HCT116 (cell line): ENCODE data around the gene GPN2. TPM values are rescaled to one million over a fixed set of nuclear protein-coding genes. Genes with fewer than 3 reads are reported as not detected.

ENCODE experiments used
- ATAC-seq: fragments of 200-7000 bp; cut with Tn5 transposase; 2 replicates; pipeline ENCODE4 v1.9.1; 2020; ENCODE audit warnings: mild to moderate bottlenecking, moderate library complexity
- BruUV-seq: library from RNA; stranded (reverse); fragments of 400-500 nt; replicated peaks from 2 replicates; lab custom pipeline; 2021; lab: Mats Ljungman, UMichigan
- CTCF ChIA-PET: fragments of 300-600 bp; sonication (Branson Sonifier 250); formaldehyde crosslinking; loops from one replicate; lab custom pipeline; 2021; ENCODE audit warnings: antibody characterized with exemption; lab: Charles Lee
- POLR2A ChIA-PET: fragments of 300-600, 350-600 bp; sonication (Branson Sonifier 250); formaldehyde crosslinking; loops from one replicate; lab custom pipeline; 2021; ENCODE audit warnings: antibody characterized with exemption; lab: Charles Lee
- RAD21 ChIA-PET, 2 experiments: fragments of 300-600 bp; sonication (Branson Sonifier 250); formaldehyde crosslinking; loops; one replicate each; lab custom pipeline; 2023; ENCODE audit warnings: low total read pairs in 2 of 2; ENCODE audit not compliant: uncharacterized antibody in 2 of 2, unreplicated experiment in 2 of 2, low non-redundant PET in 1 of 2; lab: Charles Lee
- DNase-seq: peaks from one replicate; pipeline ENCODE4 v3.0.0-alpha.2; 2010; ENCODE audit warnings: low read depth, low spot score
- H2AFZ ChIP-seq: fragments of 200-600 bp; shearing (Covaris generic), sonication (generic); 2 replicates; pipeline ENCODE4 v1.6.1; 2017; ENCODE audit warnings: low read depth, mixed run types, mixed read lengths, antibody characterized with exemption, low read length; ENCODE audit not compliant: poor library complexity, severe bottlenecking
- H3K27ac ChIP-seq: 2 replicates; pipeline ENCODE4 v1.5.1; 2012; ENCODE audit warnings: low read depth, low read length
- H3K27me3 ChIP-seq: fragments of 200-600 bp; sonication (generic); 2 replicates; pipeline ENCODE4 v1.6.1; 2016; ENCODE audit warnings: mixed run types, low read length, mixed read lengths; ENCODE audit not compliant: insufficient read depth
- H3K36me3 ChIP-seq, 2 experiments: fragments of 200-500 bp in 1 of 2; fragments of 200-600 bp in 1 of 2; sonication (Bioruptor generic) in 1 of 2; sonication (generic) in 1 of 2; 2 replicates each; pipeline versions ENCODE4 v1.5.1 to v1.6.1; 2014 to 2016; ENCODE audit warnings: low read length in 2 of 2, inconsistent platforms in 1 of 2, mixed read lengths in 1 of 2, mixed run types in 1 of 2; ENCODE audit not compliant: insufficient read depth in 2 of 2, control insufficient read depth in 1 of 2
- H3K4me1 ChIP-seq, 2 experiments: fragments of 200-600 bp in 1 of 2; sonication (generic) in 1 of 2; 2 replicates each; pipeline versions ENCODE4 v1.5.1 to v1.6.1; 2012 to 2017; ENCODE audit warnings: low read length in 2 of 2, inconsistent platforms in 1 of 2, mild to moderate bottlenecking in 1 of 2, mixed read lengths in 1 of 2, mixed run types in 1 of 2, moderate library complexity in 1 of 2; ENCODE audit not compliant: insufficient read depth in 2 of 2, control insufficient read depth in 1 of 2
- H3K4me2 ChIP-seq: fragments of 200-600 bp; sonication (generic); 2 replicates; pipeline ENCODE4 v1.6.1; 2017; ENCODE audit warnings: mixed run types, low read length, mixed read lengths
- H3K4me3 ChIP-seq, 2 experiments: fragments of 200-600 bp in 1 of 2; sonication (generic) in 1 of 2; replicated peaks in 1 of 2; 2 replicates each; pipeline ENCODE4 v1.5.1; 2011 to 2016; ENCODE audit warnings: low read length in 2 of 2, control low read depth in 1 of 2, low read depth in 1 of 2, mild to moderate bottlenecking in 1 of 2, mixed read lengths in 1 of 2, mixed run types in 1 of 2
- H3K79me2 ChIP-seq: fragments of 200-600 bp; sonication (generic); 2 replicates; pipeline ENCODE4 v1.6.1; 2017; ENCODE audit warnings: mild to moderate bottlenecking, mixed run types, low read length, moderate library complexity, mixed read lengths; ENCODE audit not compliant: insufficient read depth
- H3K9ac ChIP-seq: fragments of 200-600 bp; sonication (generic); 2 replicates; pipeline ENCODE4 v1.6.1; 2016; ENCODE audit warnings: low read length, mixed read lengths
- H3K9me2 ChIP-seq: fragments of 200-600 bp; sonication (generic), shearing (Covaris generic); 2 replicates; pipeline ENCODE4 v1.6.1; 2017; ENCODE audit warnings: mixed run types, mild to moderate bottlenecking, moderate library complexity; ENCODE audit not compliant: insufficient read depth
- H3K9me3 ChIP-seq, 2 experiments: fragments of 200-500 bp in 1 of 2; fragments of 200-600 bp in 1 of 2; sonication (Bioruptor generic) in 1 of 2; sonication (generic) in 1 of 2; 2 replicates each; pipeline ENCODE4 v1.6.1; 2014 to 2017; ENCODE audit warnings: low read length in 2 of 2, mixed read lengths in 2 of 2, inconsistent platforms in 1 of 2, low read depth in 1 of 2, mild to moderate bottlenecking in 1 of 2, mixed run types in 1 of 2, moderate library complexity in 1 of 2; ENCODE audit not compliant: control insufficient read depth in 1 of 2, insufficient read depth in 1 of 2
- H4K20me1 ChIP-seq: fragments of 200-600 bp; sonication (generic), shearing (Covaris generic); 2 replicates; pipeline ENCODE4 v1.6.1; 2017; ENCODE audit warnings: mixed run types, mild to moderate bottlenecking, moderate library complexity; ENCODE audit not compliant: insufficient read depth
- CBX3 ChIP-seq: IDR thresholded peaks from 2 replicates; pipeline ENCODE4 v1.6.1; 2012; ENCODE audit warnings: low read depth
- CEBPB ChIP-seq: IDR thresholded peaks from 2 replicates; pipeline ENCODE4 v1.6.1; 2012; ENCODE audit warnings: low read depth
- EGR1 ChIP-seq: IDR thresholded peaks from 2 replicates; pipeline ENCODE4 v1.6.1; 2012; ENCODE audit warnings: low read depth
- FOSL1 ChIP-seq: IDR thresholded peaks from 2 replicates; pipeline ENCODE4 v1.6.1; 2012; ENCODE audit warnings: low read depth
- JUND ChIP-seq: IDR thresholded peaks from 2 replicates; pipeline ENCODE4 v1.6.1; 2012
- POLR2A ChIP-seq: IDR thresholded peaks from 2 replicates; pipeline ENCODE4 v1.7.0; 2011; ENCODE audit warnings: borderline replicate concordance; ENCODE audit not compliant: insufficient read depth, insufficient read length; ENCODE audit errors: extremely low read depth
- POLR2AphosphoS5 ChIP-seq: IDR thresholded peaks from 2 replicates; pipeline ENCODE4 v1.6.1; 2011; ENCODE audit warnings: mild to moderate bottlenecking, low read depth, low read length, moderate library complexity
- SIN3A ChIP-seq: IDR thresholded peaks from 2 replicates; pipeline ENCODE4 v1.6.1; 2012; ENCODE audit warnings: low read depth
- SP1 ChIP-seq: IDR thresholded peaks from 2 replicates; pipeline ENCODE4 v1.6.1; 2012; ENCODE audit warnings: low read depth
- SRF ChIP-seq: IDR thresholded peaks from 2 replicates; pipeline ENCODE4 v1.6.1; 2012; ENCODE audit warnings: low read depth
- YY1 ChIP-seq: IDR thresholded peaks from 2 replicates; pipeline ENCODE4 v1.6.1; 2011; ENCODE audit warnings: low read length, low read depth, moderate library complexity, mild to moderate bottlenecking; ENCODE audit not compliant: insufficient replicate concordance; ENCODE audit errors: extremely low read depth
- ZFX ChIP-seq: fragments of 450-650 bp; IDR thresholded peaks from 2 replicates; pipeline ENCODE4 v1.6.1; 2017
- ZNF274 ChIP-seq: fragments of 200-500 bp; sonication (Bioruptor generic); IDR thresholded peaks from 2 replicates; pipeline ENCODE4 v1.6.1; 2014; ENCODE audit warnings: mild to moderate bottlenecking, low read depth, low read length, inconsistent platforms
- intact Hi-C: fragments of 100-400 bp; cut with micrococcal nuclease; formaldehyde crosslinking; loops from 2 replicates; pipeline ENCODE4 v1.10.0; 2022
- total RNA-seq: library from RNA; stranded (reverse); gene quantifications from one replicate; pipeline ENCODE4 v1.2.1, GENCODE V29; 2021; ENCODE audit not compliant: unreplicated experiment
- TF ChIP-seq, protein P1 (sequence below), 3 experiments: fragments of 200-600 bp in 1 of 3; sonication (generic) in 1 of 3; IDR thresholded peaks in 2 of 3; conservative IDR thresholded peaks in 1 of 3; 2 replicates each; pipeline ENCODE4 v1.5.1; 2012 to 2017; ENCODE audit warnings: low read depth in 2 of 3, low read length in 2 of 3, antibody characterized with exemption in 1 of 3, borderline replicate concordance in 1 of 3, control low read depth in 1 of 3, mild to moderate bottlenecking in 1 of 3, mixed read lengths in 1 of 3, mixed run types in 1 of 3, moderate library complexity in 1 of 3; ENCODE audit not compliant: insufficient read depth in 1 of 3
- TF ChIP-seq, protein P2 (sequence below): IDR thresholded peaks from 2 replicates; pipeline ENCODE4 v1.6.1; 2012

Gene GPN2
- total RNA-seq, 1 experiment from 2014 or later, result 37.2 TPM

DNA sequence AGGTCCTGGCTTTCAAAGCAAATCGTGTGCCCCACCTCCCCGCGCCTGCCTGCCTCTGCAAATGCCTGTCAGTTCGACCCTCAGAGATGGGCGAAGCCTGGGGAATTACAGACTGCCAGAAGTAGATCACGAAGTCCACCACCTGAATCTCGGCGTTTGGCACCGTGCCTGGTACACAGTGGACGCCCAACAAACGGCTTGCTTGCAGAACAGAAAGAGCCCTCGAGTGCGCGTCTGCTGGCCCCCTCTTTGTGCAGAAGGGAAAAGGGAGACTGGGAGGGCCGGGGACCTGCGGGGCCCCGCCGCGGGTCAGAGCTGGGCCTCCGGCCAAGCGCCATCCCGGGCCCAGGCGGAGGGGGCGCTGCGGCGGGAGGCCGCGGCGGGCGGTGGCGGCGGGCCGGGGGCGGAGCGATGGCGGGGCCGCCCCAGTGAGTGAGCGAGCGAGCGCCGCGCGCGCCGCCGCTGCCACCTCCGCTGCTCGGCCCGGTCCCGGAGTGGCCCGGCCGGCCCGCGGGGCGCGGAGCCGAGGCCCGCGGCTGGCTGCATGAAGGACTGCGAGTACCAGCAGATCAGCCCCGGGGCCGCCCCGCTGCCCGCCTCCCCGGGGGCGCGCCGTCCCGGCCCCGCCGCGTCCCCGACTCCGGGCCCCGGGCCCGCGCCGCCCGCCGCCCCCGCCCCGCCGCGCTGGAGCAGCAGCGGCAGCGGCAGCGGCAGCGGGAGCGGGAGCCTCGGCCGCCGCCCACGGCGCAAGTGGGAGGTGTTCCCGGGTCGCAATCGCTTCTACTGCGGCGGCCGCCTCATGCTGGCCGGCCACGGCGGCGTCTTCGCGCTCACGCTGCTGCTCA is 63.6 kb downstream of the GPN2 start, which contains the start of gene ZDHHC18:
ZDHHC18 (plus strand) TSS at position 428 of the 845 bp plus-strand sequence; CDS start at position 545, 117 bp downstream.
- Histone ChIP-seq H3K9ac (peak within 1 kb of the TSS; percentile 69), H3K79me2 (peaks cover 44% of the 10 kb centered on the region), H3K4me1 (peaks cover 23 to 43% of the 10 kb centered on the region in 2 experiments), H2AFZ (peak within 1 kb of the TSS; percentile 99), H3K27ac (peak within 1 kb of the TSS; percentile 71), H3K4me2 (peak within 1 kb of the TSS; percentile 92), H4K20me1 (no peaks in the 10 kb centered on the region), H3K27me3 (no peaks in the 10 kb centered on the region), H3K4me3 (peak within 1 kb of the TSS; percentile 67 to 70), H3K9me3 (no peaks in the 10 kb centered on the region), H3K9me2 (no peaks in the 10 kb centered on the region), H3K36me3 (peaks cover 0 to 7% of the 10 kb centered on the region in 2 experiments; a peak in 1 of 4 replicates)
- intact Hi-C loops, result no loop called here
- no TSS peak for BruUV-seq
- POLR2A ChIA-PET, result no interaction called here
- CTCF ChIA-PET, result interaction anchor here (0.7 to 2.1 kb wide), 2 partner anchors 17 to 45 kb away, joined by 3 to 6 read pairs; no protein-coding TSS in a partner anchor
- ATAC-seq, result peak; percentile 89
- TF ChIP-seq, protein P1, sequence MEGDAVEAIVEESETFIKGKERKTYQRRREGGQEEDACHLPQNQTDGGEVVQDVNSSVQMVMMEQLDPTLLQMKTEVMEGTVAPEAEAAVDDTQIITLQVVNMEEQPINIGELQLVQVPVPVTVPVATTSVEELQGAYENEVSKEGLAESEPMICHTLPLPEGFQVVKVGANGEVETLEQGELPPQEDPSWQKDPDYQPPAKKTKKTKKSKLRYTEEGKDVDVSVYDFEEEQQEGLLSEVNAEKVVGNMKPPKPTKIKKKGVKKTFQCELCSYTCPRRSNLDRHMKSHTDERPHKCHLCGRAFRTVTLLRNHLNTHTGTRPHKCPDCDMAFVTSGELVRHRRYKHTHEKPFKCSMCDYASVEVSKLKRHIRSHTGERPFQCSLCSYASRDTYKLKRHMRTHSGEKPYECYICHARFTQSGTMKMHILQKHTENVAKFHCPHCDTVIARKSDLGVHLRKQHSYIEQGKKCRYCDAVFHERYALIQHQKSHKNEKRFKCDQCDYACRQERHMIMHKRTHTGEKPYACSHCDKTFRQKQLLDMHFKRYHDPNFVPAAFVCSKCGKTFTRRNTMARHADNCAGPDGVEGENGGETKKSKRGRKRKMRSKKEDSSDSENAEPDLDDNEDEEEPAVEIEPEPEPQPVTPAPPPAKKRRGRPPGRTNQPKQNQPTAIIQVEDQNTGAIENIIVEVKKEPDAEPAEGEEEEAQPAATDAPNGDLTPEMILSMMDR (IDR thresholded peaks at IDR 0.05 in 2 of 3, conservative IDR thresholded peaks at IDR 0.05 in 1 of 3; ENCODE audit: borderline replicate concordance in 1 of 3, insufficient read depth in 1 of 3, low read depth in 2 of 3, low read length in 2 of 3), result peak in 2 of 3 experiments; percentile 31 to 47; a peak in 3 of 6 replicates
- TF ChIP-seq POLR2A (peak; percentile 82), SIN3A (no peak), EGR1 (no peak), FOSL1 (no peak), CEBPB (no peak), JUND (no peak), ZNF274 (no peak), ZFX (peak; percentile 62), CBX3 (0 out of 2 replicates have a peak, but pooled peaks have one; percentile 35), SP1 (no peak), YY1 (peak; percentile 74), POLR2AphosphoS5 (peak; percentile 76), SRF (no peak)
- TF ChIP-seq, protein P2, sequence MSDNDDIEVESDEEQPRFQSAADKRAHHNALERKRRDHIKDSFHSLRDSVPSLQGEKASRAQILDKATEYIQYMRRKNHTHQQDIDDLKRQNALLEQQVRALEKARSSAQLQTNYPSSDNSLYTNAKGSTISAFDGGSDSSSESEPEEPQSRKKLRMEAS, result 0 out of 2 replicates have a peak, but pooled peaks have one; percentile 24
- DNase-seq, result no peak
- RAD21 ChIA-PET, result no interaction called here

Other genes starting within 250 kb of the GPN2 start
- gene ARID1A, start 194.3 kb downstream of the GPN2 start, total RNA-seq, result 62.8 TPM
- 13.2 TPM for gene PIGV, start 102.3 kb downstream of the GPN2 start, total RNA-seq
- 24.4 TPM for gene ZDHHC18, start 63.6 kb downstream of the GPN2 start, total RNA-seq
- gene SFN, start 27.1 kb downstream of the GPN2 start, total RNA-seq, result 245 TPM
- gene GPATCH3, start 10.2 kb upstream of the GPN2 start, total RNA-seq, result 14.8 TPM
- not detected for gene NR0B2, start 23.7 kb upstream of the GPN2 start, total RNA-seq
- gene NUDC, start 31.5 kb upstream of the GPN2 start, total RNA-seq, result 119 TPM
- gene KDF1, start 70.2 kb upstream of the GPN2 start, total RNA-seq, result 23.0 TPM
- 76.9 TPM for gene TRNP1, start 103.4 kb upstream of the GPN2 start, total RNA-seq
- 5.7 TPM for gene TENT5B, start 122.6 kb upstream of the GPN2 start, total RNA-seq